HepG2 (cell line): ENCODE data around the gene EIF3A. TPM values are rescaled to one million over a fixed set of nuclear protein-coding genes. Genes with fewer than 3 reads are reported as not detected.
A peak's percentile ranks its signal among the peaks of the same experiment; 100 is the strongest.

Source experiments
- ATF7-NPFF ChIP-seq: sonication (generic); formaldehyde crosslinking; IDR thresholded peaks from 2 replicates; pipeline ENCODE4 v1.8.1; 2023; ENCODE audit warnings: mild to moderate bottlenecking, low read depth, missing genetic modification reagents, moderate library complexity
- CAMTA2 ChIP-seq: sonication (generic); formaldehyde crosslinking; IDR thresholded peaks from 2 replicates; pipeline ENCODE4 v1.4.0; 2020; ENCODE audit warnings: mild to moderate bottlenecking, missing genetic modification reagents, borderline replicate concordance
- CHCHD3 ChIP-seq: sonication (generic); formaldehyde crosslinking; IDR thresholded peaks from 2 replicates; pipeline ENCODE4 v1.8.0; 2022; ENCODE audit warnings: mild to moderate bottlenecking, missing genetic modification reagents, moderate library complexity
- CREBL2 ChIP-seq: sonication (generic); formaldehyde crosslinking; IDR thresholded peaks from 2 replicates; pipeline ENCODE4 v1.8.1; 2023; ENCODE audit warnings: missing genetic modification reagents, mild to moderate bottlenecking, borderline replicate concordance
- DDIT3 ChIP-seq: sonication (generic); formaldehyde crosslinking; IDR thresholded peaks from 2 replicates; pipeline ENCODE4 v1.4.0; 2020; ENCODE audit warnings: mild to moderate bottlenecking, missing genetic modification reagents
- FOXK1 ChIP-seq: sonication (generic); formaldehyde crosslinking; IDR thresholded peaks from 2 replicates; pipeline ENCODE4 v1.4.0; 2020; ENCODE audit warnings: low read depth, missing genetic modification reagents, borderline replicate concordance
- GLMP ChIP-seq: sonication (generic); formaldehyde crosslinking; IDR thresholded peaks from 2 replicates; pipeline ENCODE4 v1.9.0; 2021; ENCODE audit warnings: missing genetic modification reagents, mild to moderate bottlenecking, borderline replicate concordance
- HNRNPH1 ChIP-seq: fragments of 200-400 bp; formaldehyde crosslinking; optimal IDR thresholded peaks from 2 replicates; pipeline ENCODE3; 2017; ENCODE audit warnings: mild to moderate bottlenecking, low read depth, low read length
- KAT7 ChIP-seq: IDR thresholded peaks from 2 replicates; pipeline ENCODE4 v1.6.1; 2018; ENCODE audit warnings: borderline replicate concordance, missing compliant biosample characterization
- MEIS2 ChIP-seq: sonication (generic); formaldehyde crosslinking; IDR thresholded peaks from 2 replicates; pipeline ENCODE4 v1.9.0; 2021; ENCODE audit warnings: mild to moderate bottlenecking, missing genetic modification reagents
- PRMT3 ChIP-seq: sonication (generic); formaldehyde crosslinking; IDR thresholded peaks from 2 replicates; pipeline ENCODE4 v1.8.1; 2022; ENCODE audit warnings: low read depth, mild to moderate bottlenecking, moderate library complexity, missing genetic modification reagents, borderline replicate concordance
- RBFOX2 ChIP-seq: fragments of 200-400 bp; formaldehyde crosslinking; IDR thresholded peaks from 2 replicates; pipeline ENCODE4 v1.6.1; 2017; ENCODE audit warnings: low read depth, mild to moderate bottlenecking, low read length
- RBM22 ChIP-seq: fragments of 200-400 bp; formaldehyde crosslinking; optimal IDR thresholded peaks from 2 replicates; pipeline ENCODE3; 2017; ENCODE audit warnings: mild to moderate bottlenecking, low read length, moderate library complexity
- SOX5 ChIP-seq: IDR thresholded peaks from 2 replicates; pipeline ENCODE4 v1.6.1; 2016; ENCODE audit warnings: borderline replicate concordance
- ZBTB33 ChIP-seq: sonication (generic); formaldehyde crosslinking; IDR thresholded peaks from 2 replicates; pipeline ENCODE4 v1.4.0; 2020; ENCODE audit warnings: missing genetic modification reagents
- ZFP90 ChIP-seq: sonication (generic); formaldehyde crosslinking; IDR thresholded peaks from 2 replicates; pipeline ENCODE4 v1.8.0; 2022; ENCODE audit warnings: missing genetic modification reagents, mild to moderate bottlenecking, inconsistent platforms, borderline replicate concordance
- ZNF160 ChIP-seq: sonication (generic); formaldehyde crosslinking; IDR thresholded peaks from 2 replicates; pipeline ENCODE4 v1.8.0; 2022; ENCODE audit warnings: mild to moderate bottlenecking, inconsistent platforms, missing genetic modification reagents
- ZNF33A ChIP-seq: sonication (generic); formaldehyde crosslinking; IDR thresholded peaks from 2 replicates; pipeline ENCODE4 v1.5.1; 2020; ENCODE audit warnings: missing genetic modification reagents, mild to moderate bottlenecking, moderate library complexity, borderline replicate concordance
- ZNF562 ChIP-seq: sonication (generic); formaldehyde crosslinking; IDR thresholded peaks from 2 replicates; pipeline ENCODE4 v1.8.0; 2022; ENCODE audit warnings: missing genetic modification reagents, borderline replicate concordance
- ZNF720 ChIP-seq: sonication (generic); formaldehyde crosslinking; IDR thresholded peaks from 2 replicates; pipeline ENCODE4 v1.4.0; 2020; ENCODE audit warnings: missing genetic modification reagents
- ZNF768 ChIP-seq: sonication (generic); formaldehyde crosslinking; IDR thresholded peaks from 2 replicates; pipeline ENCODE4 v1.4.0; 2020; ENCODE audit warnings: missing genetic modification reagents
- ZSCAN31 ChIP-seq: sonication (generic); formaldehyde crosslinking; IDR thresholded peaks from 2 replicates; pipeline ENCODE4 v1.5.0; 2020; ENCODE audit warnings: low read depth, mild to moderate bottlenecking, missing genetic modification reagents
- polyA plus RNA-seq, 8 experiments: library from polyadenylated mRNA; depleted of rRNA in 3 of 8; stranded (reverse) in 7 of 8; unstranded in 1 of 8; fragments of >200 nt; fragmentation: Illumina TruSeq in 4 of 8; extraction: Trizol in 4 of 8; gene quantifications; 2 replicates each; pipeline versions ENCODE4 v1.2.1 to v1.2.3, GENCODE V29; 2011 to 2016; ENCODE audit warnings: low read depth in 4 of 8, missing spikeins in 1 of 8, mixed read lengths in 1 of 8; ENCODE audit not compliant: insufficient read depth in 1 of 8
- total RNA-seq, 5 experiments: library from RNA; depleted of rRNA; stranded (reverse); fragments of >200 nt; fragmentation: Illumina TruSeq; extraction: Trizol; gene quantifications; 2 replicates each; pipeline ENCODE4 v1.2.3, GENCODE V29; 2016; ENCODE audit warnings: low read depth in 1 of 5
- TF ChIP-seq, protein P1 (sequence below): IDR thresholded peaks from 2 replicates; pipeline ENCODE4 v1.6.1; 2016; ENCODE audit warnings: missing compliant biosample characterization, missing genetic modification reagents, borderline replicate concordance

The EIF3A gene
- total and polyA plus RNA-seq, 2 of the 13 experiments (the other 11 are each of a cell fraction or from before 2014, with no cell fraction given) = 25.6 to 117 TPM

DNA sequence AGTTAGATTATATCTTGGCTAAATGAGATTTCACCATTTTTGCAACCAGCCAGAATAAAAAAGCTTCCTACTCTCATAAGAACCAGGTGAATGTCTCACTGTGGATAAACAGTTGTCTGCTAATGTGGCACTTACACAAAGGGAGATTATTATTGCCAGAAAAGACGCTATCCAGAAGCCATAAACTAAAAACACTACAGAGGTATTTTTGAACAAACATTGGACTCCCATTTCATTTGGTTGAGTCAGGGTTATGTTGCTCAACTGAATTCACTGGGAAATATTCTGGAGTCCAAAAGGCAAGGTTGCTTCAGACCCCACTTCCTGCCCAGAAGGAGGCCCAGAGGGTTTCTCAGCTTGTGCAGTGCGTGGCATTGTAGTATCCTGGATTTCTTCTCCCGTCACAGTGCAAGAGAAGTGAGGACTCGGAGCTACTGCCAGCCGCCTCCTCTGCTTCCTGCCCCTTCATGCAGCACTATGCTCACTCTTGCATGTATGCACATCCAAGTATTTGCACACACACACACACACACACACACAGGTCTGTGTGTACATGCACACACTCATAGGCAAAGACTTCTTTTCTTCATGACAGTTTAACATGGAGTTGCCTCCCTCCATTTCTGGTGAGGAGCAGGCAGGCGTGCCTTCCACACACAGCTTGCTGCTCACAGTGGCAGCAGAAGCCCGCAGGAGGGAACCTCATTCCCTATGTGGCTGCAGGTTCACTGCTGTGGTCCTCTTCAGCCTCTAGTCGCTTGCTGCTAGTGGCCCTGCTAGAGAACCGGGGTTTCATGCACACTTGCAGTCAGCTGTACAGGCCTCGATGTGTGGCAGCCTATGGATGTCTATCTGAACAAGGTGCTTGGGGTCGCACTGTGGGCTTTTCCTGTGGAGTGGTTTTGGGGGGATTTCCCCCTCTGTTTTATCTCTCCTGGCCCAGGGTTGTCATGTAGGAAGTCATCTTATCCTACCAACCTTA lies 33.4 kb upstream of the EIF3A start (continued):
- TF ChIP-seq CREBL2 (CRISPR knock-in tag) (no peak), DDIT3 (CRISPR knock-in tag) (peak; percentile 91; the same call in 1 of the 2 replicates), ZNF33A (no peak), HNRNPH1 (no peak), ZFP90 (no peak), GLMP (CRISPR knock-in tag) (no peak), MEIS2 (CRISPR knock-in tag) (no peak), ATF7-NPFF (no peak), ZNF720 (CRISPR knock-in tag) (no peak), RBFOX2 (peak; percentile 41; the same call in 1 of the 2 replicates), RBM22 (no peak), ZNF160 (CRISPR knock-in tag) (peak; percentile 52; the same call in 1 of the 2 replicates), ZNF562 (CRISPR knock-in tag) (no peak), CAMTA2 (CRISPR knock-in tag) (no peak), CHCHD3 (CRISPR knock-in tag) (no peak), ZNF768 (CRISPR knock-in tag) (no peak), FOXK1 (peak; percentile 73; the same call in 1 of the 2 replicates), SOX5 (CRISPR knock-in tag) (peak; percentile 87), PRMT3 (no peak), KAT7 (CRISPR knock-in tag) (no peak; the same call in 1 of the 2 replicates), ZSCAN31 (CRISPR knock-in tag) (peak; percentile 54; the same call in 1 of the 2 replicates), ZBTB33 (CRISPR knock-in tag) (peak; percentile 77)
- TF ChIP-seq, protein P1, sequence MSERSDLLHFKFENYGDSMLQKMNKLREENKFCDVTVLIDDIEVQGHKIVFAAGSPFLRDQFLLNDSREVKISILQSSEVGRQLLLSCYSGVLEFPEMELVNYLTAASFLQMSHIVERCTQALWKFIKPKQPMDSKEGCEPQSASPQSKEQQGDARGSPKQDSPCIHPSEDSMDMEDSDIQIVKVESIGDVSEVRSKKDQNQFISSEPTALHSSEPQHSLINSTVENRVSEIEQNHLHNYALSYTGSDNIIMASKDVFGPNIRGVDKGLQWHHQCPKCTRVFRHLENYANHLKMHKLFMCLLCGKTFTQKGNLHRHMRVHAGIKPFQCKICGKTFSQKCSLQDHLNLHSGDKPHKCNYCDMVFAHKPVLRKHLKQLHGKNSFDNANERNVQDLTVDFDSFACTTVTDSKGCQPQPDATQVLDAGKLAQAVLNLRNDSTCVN (CRISPR knock-in tag) = peak; percentile 75; the same call in 1 of the 2 replicates
